ENCODE results near the gene JUP. TPM values are rescaled to one million over a fixed set of nuclear protein-coding genes. Genes with fewer than 3 reads are reported as not detected.

JUP gene
- total and polyA plus RNA-seq, 2 of the 13 experiments (the other 11 are each of a cell fraction or from before 2014, with no cell fraction given), result 12.1 to 20.6 TPM

- TF ChIP-seq ZNF101 (CRISPR knock-in tag; IDR thresholded peaks at IDR 0.05; ENCODE audit: borderline replicate concordance, low read depth) (no peak), SMARCC2 (IDR thresholded peaks at IDR 0.05) (no peak), MED13 (CRISPR knock-in tag; IDR thresholded peaks at IDR 0.05) (0 out of 2 replicates have a peak, but pooled peaks have one; percentile 26), IRF2 (CRISPR knock-in tag; IDR thresholded peaks at IDR 0.05) (no peak), CREM (IDR thresholded peaks at IDR 0.05) (peak; percentile 40; the same call in 1 of the 2 replicates), CREM (CRISPR knock-in tag; IDR thresholded peaks at IDR 0.05) (no peak), HOXA5 (CRISPR knock-in tag; IDR thresholded peaks at IDR 0.05) (0 out of 2 replicates have a peak, but pooled peaks have one; percentile 9), XBP1 (CRISPR knock-in tag; IDR thresholded peaks at IDR 0.05) (no peak), DNMT1 (CRISPR knock-in tag; IDR thresholded peaks at IDR 0.05) (no peak), PREB (CRISPR knock-in tag; IDR thresholded peaks at IDR 0.05) (no peak), ZNF891 (CRISPR knock-in tag; IDR thresholded peaks at IDR 0.05) (peak; percentile 88; the same call in 1 of the 2 replicates), NFIB (CRISPR knock-in tag; IDR thresholded peaks at IDR 0.05; ENCODE audit: borderline replicate concordance) (no peak), GZF1 (CRISPR knock-in tag; IDR thresholded peaks at IDR 0.05) (no peak), ISL2 (CRISPR knock-in tag; IDR thresholded peaks at IDR 0.05) (no peak), SETDB1 (CRISPR knock-in tag; IDR thresholded peaks at IDR 0.05; ENCODE audit: borderline replicate concordance) (no peak), SYNCRIP (IDR thresholded peaks at IDR 0.05; ENCODE audit: insufficient read depth, low read depth, low read length) (no peak), ZNF496 (CRISPR knock-in tag; IDR thresholded peaks at IDR 0.05; ENCODE audit: insufficient replicate concordance) (no peak), CEBPB (IDR thresholded peaks at IDR 0.05; ENCODE audit: borderline replicate concordance, low read depth, low read length) (no peak), ZMYM2 (CRISPR knock-in tag; IDR thresholded peaks at IDR 0.05) (no peak), ZBTB7A (CRISPR knock-in tag; IDR thresholded peaks at IDR 0.05) (peak; percentile 83; the same call in 1 of the 2 replicates), ZNF225 (CRISPR knock-in tag; IDR thresholded peaks at IDR 0.05) (no peak), NFE2L2 (IDR thresholded peaks at IDR 0.05; ENCODE audit: low read length) (no peak), PHF8 (CRISPR knock-in tag; IDR thresholded peaks at IDR 0.05) (no peak), ZBTB25 (CRISPR knock-in tag; IDR thresholded peaks at IDR 0.05) (no peak), U2AF2 (IDR thresholded peaks at IDR 0.05; ENCODE audit: low read depth, low read length) (no peak), POGZ (CRISPR knock-in tag; IDR thresholded peaks at IDR 0.05) (no peak), ZNF350 (CRISPR knock-in tag; IDR thresholded peaks at IDR 0.05; ENCODE audit: borderline replicate concordance, low read depth) (no peak; the same call in 1 of the 2 replicates), SNAPC5 (CRISPR knock-in tag; IDR thresholded peaks at IDR 0.05; ENCODE audit: borderline replicate concordance) (no peak), PLRG1 (conservative IDR thresholded peaks at IDR 0.05) (no peak), SMC3 (IDR thresholded peaks at IDR 0.05; ENCODE audit: low read length) (no peak), DRAP1 (CRISPR knock-in tag; IDR thresholded peaks at IDR 0.05) (no peak), SCMH1 (CRISPR knock-in tag; IDR thresholded peaks at IDR 0.05; ENCODE audit: borderline replicate concordance) (no peak)
Observed at GRCh38 chr17:41793784-41794539, 7.5 kb upstream of the JUP start (continued).
